ENCODE data around the gene RTN4RL1. TPM values are rescaled to one million over a fixed set of nuclear protein-coding genes. Genes with fewer than 3 reads are reported as not detected.

The RTN4RL1 gene
- polyA plus RNA-seq, 1 donor: 2.9 TPM

DNA sequence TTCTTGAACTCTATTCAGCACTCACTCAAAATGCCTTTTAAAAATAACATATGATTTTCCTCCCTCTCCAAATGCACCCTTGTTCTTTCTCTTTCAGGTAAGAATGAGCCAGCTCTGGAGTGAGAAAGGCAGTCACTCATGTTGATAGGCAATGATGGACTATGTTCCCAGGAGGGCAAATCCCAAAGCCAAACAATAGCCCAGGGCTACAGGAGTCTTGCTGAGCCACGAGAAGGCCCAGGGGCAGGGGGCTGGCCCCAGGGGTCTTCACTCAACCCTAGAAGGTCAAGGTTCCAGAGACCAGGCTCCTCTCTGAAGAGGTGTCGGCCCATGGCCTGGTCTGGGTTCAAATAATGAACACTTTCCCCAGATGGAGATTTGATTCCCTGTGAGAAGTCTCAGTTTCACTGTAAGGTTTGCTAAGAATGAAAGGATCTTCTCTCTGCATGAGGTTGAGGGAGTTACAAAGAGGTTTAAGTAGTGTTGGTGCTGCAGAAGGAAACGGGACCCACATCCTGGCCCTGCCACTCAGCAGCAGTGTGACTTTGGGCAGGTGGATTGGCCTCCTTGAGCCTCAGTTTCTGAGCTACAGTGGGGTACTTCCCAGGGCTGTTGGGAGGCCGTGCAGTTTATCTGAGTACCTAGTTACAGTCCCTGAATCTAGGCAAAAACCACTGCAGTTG lies 49.0 kb downstream of the RTN4RL1 start:
- DNase-seq: no peak

DNA sequence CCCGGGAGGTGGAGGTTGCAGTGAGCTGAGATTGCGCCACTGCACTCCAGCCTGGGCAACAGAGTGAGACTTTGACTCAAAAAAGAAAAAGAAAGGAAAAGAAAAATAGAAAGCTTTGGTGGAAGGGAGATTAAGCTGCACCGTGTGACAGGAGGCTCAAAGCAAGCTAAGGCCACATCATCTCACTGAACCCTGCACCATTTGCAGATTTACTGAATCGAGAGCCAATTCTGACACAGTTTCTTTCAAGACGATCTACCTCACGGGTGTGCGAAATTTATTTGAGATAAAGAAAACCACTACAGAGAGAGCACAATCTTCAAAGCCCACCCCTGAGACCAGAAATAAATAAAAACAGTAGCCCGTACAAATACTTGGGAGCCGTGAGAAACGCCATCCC lies 49.6 kb downstream of the RTN4RL1 start:
- no peak for DNase-seq

DNA sequence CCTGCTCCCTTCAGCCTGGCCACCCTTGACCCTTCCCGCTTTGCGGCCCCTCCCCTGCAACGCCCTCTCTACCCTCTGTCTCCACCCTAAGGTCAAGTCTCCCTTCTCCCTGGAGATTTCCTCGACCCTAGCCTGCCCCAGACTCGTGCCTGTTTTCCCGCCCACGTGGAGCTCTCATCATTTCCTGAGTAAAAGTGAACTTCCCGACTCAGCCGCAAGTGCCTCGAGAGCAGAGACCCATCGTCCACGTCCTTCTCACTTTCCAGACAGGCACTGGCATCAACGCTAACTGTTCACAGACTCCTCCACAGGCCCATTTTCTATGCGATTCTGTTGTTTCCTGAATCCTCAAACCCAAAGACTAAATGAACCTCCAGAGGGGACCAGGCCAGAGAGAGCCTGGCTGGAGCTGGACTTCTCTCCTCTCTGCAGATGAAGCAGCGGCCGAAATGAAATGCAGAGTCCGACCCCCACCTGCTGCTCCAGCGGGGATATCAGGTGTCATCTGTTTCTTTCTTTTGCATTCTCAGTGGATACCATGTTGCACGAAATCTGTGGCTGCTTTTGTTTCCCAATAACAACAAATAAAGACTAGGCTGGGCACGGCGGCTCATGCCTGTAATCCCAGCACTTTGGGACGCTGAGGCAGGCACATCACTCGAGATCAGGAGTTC lies 52.5 kb downstream of the RTN4RL1 start:
- DNase-seq: peak; percentile 33

DNA sequence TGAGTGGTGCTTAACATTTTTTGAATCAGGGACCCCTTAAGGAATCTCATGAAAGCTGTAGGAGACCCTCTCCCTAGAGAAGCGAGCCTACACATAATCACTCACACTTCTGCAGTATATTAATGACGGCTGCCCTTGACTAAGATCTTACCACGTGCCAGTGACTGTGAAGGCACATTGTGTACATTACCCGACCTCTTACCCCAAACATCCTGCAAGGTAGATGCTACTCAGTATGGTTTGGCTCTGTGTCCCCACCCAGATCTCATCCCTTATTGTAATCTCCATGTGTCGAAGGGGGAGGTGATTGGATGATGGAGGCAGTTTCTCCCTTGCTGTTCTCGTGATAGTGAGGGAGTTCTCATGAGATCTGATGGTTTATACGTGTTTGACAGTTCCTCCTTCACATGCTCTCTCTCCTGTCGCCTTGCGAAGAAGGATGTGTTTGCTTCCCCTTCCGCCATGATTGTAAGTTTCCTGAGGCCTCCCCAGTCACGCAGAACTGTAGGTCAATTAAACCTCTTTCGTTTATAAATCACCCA lies 54.2 kb downstream of the RTN4RL1 start:
- no peak for DNase-seq

DNA sequence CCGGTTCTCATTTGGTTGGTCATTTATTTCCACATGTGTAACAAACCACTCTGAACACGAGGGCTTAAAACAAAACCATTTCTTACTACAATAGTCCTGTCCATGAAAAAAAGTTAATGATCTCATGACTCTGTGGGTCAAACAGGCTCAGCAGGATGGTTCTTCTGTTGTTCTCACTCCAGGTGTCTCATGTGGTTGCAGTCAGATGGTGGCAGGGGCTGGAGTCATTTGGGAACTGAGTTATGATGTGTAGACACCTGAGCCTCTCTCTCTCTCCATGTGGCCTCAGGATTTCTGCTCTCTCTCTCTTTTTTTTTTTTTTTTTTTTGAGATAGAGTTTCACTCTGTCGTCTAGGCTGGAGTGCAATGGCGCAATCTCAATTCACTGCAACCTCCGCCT lies 55.4 kb downstream of the RTN4RL1 start:
- no peak for DNase-seq

DNA sequence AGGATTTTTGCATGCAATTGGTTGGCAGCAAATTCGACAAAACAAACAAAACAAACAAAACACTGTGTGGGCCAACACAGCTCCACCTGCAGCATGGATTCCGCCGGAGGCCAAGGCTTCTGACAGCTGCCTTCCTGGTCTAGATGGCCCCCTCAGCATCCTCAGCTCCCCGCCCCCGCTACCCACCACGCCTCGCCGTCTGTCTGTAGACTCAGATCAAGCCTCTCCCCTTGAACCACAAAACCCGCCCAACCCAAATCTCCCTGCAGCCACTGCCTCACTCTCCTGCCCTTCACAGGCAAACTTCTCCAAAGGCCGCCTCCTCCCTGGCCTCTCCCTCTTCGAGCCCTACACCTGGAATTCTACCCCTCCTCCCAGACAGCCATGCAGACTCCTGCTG lies 57.9 kb downstream of the RTN4RL1 start:
- DNase-seq: no peak

DNA sequence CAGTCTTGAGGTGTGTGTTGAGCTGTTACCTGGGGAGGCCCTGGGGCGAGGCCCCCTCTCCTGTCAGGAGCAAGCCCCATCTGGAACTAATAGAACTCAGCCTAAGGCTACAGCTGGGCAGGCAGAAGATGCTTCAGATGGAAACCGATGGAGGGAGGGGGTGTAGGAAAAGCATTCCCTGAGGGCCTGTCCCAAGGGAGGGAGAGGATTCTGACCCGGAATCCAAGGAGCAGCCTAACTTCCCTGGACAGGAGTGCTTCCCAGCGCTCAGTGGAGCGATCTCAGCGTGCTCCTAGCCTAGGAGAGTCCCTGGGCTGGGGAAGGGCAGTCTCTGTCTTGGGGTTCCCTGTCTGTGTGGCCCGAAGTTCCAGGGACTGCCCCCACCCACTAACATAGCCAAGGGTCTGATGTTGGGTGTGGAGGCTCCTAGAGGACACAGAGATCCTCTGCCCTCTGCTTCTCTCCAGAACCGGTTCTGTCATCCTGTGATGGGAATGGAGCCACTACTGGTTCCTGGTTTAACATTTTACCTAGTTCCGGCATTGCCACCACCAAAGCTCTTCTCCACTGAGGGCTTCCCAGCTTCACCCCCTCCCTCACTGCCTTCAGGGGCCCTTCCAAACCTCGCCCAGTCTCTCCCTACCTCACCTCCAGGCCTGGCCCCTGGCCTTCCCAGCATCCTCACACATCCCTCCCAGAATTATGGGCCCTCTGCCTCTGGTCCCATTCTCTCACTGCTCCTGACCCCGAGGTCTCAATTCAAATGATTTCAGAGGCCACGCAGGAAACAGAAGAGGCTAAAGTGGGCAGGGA lies 58.7 kb downstream of the RTN4RL1 start:
- no peak for DNase-seq

DNA sequence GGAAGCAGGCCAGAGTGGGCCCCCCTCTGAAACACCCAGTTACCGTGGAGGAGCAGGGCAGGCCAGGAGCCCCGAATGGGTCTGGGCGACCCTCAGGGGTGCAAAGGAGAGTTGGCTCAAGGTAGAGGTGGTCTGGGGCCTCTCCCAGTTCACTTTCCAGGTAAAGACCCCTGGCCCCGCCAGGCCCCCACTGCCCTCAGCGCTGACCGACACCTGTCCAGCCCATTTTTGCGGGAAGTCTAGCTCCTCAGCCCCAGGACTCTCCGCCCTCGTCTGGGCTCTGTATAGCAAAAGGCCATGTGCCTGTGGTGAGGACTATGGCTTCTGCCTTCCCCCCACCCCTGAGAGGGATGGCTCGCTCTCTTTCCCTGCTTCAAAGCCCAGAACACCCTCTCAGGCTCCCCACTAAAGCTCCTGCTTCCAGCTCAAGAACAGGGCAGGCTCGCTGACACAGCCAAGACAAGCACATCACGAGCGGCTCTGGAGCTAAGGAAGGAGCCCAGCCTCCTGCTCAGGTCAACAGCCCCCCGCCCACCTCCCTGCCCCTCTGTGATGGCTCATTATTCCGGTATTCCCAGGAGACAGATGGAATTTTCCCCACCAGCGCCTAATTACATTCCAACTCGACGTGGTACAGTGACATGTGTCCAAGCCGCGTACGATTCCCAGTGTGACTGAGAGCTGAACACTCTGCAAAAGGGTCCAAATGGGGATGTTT lies 59.4 kb downstream of the RTN4RL1 start:
- no peak for DNase-seq

DNA sequence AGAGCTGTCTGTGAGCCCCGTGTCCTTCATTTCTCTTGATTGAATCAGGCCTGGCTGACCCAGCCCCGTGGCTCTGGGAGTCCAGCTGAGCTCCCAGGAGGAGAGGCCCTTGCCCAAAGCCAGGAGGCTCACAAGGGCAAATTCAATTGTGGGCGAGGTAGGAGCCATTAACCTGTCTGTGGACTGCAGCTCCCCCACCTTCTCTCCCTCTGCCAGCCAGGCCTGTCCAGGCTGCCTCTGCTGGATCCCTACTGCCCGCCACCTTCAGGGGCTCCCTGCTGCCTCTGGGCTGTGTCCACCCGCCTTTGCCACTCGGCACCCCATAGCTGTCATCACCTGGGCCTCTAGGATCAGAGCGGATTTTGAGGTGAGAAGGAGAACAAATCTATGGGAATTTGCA lies 61.9 kb downstream of the RTN4RL1 start:
- no peak for DNase-seq

DNA sequence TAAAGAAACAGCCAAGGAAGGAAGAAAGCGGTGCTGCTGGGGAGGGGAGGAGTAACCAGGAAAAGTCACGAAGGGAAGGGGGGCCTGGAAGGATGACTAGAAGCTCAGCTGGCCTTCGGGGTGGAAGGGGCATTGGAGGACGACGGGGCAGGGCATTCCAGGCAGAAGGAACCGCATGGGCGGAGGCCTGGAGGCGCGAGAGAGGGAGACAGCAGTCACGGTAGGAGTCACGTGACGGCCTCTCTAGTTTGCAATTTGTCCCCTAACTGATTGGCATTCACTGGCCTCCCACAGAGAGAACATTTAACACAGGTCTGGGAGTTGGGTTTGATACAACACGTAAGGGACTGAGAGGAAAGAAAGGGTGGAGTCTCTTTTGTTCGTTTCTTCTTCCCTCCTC lies 63.9 kb downstream of the RTN4RL1 start:
- DNase-seq: no peak

DNA sequence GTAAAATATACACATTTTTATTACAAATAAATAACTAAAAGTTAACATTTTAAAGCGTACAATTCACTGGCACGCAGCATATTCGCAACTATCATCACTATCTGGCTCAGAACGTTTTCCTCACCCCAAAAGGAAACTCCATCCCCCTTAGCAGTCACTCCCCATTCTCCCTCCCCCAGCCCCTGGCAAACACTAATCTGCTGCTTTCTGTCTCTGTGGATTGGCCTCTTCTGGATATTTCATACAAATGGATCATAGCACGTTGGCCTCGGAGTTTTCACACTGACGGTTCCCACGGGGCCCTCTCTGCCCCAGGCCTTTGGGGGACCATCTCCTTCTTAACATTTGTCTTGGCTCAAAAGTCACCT lies 64.6 kb downstream of the RTN4RL1 start:
- no peak for DNase-seq

DNA sequence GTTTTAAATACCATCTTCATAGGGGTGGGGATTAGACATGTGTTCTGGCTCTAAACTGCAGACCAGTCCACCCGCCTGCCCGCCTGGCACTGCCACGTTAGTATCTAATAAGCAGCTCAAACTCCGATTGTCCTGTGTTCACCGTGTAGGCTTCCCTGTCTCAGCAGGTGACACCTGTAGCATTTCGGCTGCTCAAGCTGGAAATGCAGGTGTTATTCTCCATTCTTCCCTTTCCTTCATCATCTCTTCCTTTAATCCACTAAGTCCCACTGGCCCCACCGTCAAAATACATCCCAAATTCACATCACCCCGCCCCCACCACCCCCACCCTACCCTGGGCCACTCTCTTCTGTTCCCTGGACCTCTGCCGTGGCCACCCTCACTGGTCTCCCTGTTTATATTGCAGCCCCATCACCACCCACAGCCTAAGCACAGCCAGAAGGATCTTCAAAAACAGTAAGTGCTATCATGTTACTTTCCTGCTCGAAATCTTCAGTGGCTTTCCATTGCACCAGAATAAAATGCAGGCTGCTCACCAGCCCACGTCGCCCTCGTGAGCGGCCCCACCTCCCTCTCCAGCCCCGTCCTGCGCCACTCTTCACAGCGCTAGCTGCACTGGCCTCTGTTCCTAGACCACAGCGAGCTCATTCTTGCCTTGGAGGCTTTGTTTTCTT lies 65.1 kb downstream of the RTN4RL1 start:
- DNase-seq: peak; percentile 38

DNA sequence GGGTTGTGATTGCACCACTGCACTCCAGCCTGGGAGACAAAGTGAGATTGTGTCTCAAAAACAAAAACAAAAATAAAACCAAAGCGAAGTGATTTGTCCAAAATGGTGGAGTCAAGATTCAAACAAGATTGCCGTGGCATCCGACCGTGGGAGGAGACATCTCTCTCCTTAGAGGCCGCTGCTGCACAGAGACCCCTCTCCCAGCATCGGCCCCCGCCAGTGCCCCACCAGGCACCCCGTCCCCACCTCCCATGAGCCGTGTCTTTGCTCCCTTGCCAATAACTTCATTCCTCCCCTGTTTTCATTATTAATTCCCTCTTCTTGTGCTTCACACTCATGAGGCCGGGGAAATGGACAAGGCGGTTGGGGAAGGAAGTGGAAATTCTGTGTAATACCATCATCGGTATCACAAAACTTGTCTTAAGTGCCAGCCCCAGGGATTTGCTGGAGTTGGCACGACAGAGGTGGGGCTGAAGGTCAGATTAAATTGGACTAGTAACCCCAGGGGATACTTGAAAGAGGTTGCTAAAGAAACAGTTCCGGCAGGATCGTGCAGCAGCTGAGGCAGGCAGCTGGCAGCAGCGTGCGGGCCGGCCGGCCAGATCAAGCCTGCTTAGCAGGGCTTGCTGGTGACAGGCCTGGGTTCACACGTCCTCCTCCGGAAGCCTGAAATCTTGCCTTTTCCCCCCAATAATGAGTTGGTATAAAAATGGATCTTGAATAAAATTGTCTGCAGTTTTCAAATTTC lies 66.8 kb downstream of the RTN4RL1 start:
- no peak for DNase-seq

DNA sequence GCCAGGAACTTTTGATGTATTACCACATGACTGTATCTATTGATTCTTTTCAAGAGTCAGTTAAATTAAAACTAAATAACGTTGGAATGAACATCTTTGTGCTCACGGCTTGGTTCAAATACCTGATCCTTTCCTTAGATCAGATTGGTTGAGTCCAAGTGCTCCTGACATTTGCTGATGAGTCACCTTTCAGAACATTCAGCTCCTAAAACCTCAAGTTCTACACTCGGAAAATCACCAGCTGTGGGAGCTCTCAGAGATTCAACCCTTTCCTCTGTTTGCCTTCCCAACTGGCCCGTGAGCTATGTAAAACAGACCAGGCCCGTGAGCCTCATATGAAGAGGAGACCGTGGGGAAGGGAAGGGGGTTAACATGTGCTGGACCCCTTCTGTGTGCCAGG lies 68.1 kb downstream of the RTN4RL1 start:
- DNase-seq: no peak

DNA sequence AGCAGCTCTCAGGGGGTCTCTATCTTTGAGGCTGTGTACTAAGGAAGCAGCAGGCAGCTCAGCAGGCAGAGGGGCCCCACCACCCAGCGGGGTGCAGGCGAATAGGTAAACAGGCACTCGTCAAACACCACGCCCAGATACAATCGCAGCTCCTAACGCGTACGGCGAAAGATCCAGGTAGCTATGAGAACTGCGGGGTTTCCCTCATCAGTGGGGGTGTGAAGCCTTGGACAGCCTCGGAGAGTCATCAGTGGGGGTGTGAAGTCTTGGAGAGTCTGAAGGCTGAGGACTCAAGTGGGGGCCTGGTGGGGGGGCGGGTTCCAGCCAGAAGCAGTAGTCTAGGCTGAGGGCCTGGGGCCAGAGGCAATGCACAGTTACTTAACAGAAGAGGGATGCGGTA lies 69.0 kb downstream of the RTN4RL1 start:
- DNase-seq: no peak

DNA sequence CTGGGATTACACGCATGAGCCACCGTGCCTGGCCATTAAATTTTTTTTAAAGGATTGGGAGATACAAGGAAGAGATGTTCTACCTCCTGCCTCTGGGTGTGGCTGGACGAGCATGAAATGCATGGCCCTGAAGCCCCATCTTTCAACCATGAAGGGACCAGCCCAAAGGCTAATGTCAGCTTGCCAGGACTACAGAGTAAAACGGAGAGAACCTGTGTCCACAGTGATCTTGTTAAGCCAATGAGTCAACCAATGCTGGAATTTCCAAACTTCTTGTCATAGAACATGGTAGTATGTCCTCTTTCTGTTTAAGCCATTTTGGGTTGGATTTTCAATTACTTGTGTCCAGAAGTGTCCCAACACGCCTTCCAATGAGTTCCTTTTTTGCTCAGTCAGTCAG lies 71.3 kb downstream of the RTN4RL1 start:
- DNase-seq: no peak

DNA sequence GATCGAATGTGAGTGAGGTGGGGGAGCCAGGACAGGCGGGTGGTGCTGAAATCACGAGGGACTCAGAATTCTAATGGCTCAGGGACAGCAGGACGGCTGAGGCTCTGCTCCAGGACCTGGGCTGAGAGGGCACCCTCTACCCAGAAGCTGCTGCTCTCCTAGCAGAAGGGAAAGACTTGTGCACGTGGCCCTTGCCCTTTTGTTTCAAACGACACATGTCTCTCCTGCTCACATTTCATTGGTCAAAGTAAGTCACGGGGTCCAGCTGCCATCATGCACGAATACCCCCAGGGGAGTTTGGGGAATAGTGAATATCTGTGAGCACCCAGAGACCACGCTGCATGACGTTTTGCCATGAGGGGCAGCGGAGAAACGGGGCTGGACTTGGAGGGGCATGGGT lies 73.2 kb downstream of the RTN4RL1 start:
- no peak for DNase-seq

DNA sequence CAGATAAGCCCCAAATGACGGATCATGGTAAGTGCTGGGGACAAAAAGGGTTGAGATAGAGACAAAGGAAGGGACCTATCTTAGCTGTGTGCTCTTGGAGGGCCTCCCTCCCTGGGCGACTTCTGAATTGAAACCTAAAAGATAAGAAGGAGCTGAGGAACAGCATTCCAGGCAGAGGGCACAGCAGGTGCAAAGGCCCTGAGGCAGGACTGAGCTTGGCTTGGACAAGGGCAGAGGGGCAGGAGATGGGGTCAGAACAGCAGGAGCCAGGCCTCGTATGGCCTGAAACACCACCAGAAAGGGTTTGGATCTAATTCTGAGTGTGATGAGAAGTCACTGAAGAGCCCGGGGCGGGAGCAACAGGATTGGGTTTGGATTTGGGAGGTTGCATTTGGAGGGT lies 75.4 kb downstream of the RTN4RL1 start:
- no peak for DNase-seq

DNA sequence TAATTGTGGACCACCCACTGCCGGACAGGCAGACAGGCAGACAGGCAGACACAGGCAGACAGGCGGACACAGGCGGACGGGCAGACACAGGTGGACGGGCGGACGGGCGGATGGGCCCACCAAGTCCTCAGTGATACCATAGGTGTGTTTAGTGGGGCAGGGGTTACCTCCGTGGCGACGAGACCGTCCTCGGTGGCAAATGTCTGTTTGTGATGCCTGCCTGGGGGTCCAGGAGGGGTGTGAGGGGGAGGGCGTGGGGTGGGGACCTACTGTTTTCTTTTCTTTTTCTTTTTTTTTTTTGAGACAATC lies 76.7 kb downstream of the RTN4RL1 start:
- DNase-seq: no peak

DNA sequence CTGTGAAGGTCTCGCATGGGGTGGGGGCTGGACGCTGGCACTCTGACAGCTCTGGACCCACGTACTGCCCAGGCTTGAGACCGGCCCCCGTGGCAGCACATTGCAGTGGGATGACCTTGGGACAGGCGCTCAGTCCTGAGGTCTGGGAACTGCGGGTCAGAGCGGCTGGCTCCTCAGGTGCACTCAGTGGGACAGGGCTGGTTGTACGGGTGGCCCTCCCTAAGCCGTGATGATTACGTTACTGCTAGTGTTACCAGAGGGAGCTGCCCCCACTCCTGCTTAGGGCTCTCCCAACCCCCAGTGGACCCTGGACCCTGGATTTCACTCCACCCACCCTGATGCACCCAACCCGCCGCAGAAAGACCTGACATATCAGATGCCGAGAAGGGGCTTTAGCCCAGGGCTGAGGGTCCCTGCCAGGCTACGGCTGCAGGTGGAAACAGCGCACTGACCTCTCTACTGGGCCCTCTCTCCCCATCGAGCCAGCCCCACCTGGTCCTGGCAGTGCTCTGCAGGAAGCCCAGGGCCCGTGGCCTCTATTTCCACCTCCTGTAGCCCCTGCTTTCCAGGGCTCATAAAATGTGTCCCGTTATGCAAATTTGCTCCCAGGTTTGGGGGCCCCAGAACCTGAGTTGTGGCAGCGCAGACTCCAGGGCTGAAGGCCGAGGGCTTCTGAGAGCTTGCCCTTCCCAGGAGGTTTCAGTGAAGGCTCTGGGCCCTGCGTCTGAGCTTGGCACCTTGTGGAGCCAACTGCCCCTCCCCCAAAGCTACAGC lies 77.2 kb downstream of the RTN4RL1 start:
- DNase-seq: no peak

DNA sequence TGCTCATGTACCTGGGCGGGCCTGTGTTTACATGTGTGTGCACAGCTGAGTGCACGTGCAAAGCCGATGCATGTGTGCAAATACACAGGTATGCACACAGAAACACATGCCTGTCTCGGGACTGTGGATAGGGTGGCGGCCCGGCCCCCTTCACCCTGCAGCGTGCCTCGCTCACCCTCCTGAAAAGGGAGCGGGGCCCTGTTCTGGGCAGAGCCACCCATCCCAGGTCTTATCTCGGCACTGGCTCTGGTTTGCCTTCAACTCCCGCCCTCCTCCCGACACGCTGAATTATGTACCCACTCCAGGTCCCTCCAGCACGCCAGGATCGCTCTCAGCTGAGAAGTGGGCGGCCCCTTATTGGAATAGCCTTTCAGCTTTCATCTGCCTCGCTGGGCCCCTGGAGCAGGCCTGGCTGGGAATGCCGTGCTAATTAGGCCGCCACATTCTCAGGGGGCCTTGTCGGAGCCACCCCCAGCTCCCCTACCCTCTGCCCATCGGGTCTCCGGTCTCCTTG lies 77.8 kb downstream of the RTN4RL1 start:
- DNase-seq: no peak
